Thyroid gland (tissue), 4 donors: ENCODE results near the gene FGR.

ENCODE experiments used
- POLR2A ChIP-seq, 2 donors: fragments of 450-650 bp; IDR thresholded peaks; one replicate each; pipeline ENCODE4 v1.6.1; 2017; ENCODE audit warnings: antibody characterized with exemption in 2 of 2, mild to moderate bottlenecking in 2 of 2, moderate library complexity in 1 of 2
- TF ChIP-seq, protein P1 (sequence below), 6 experiments: fragments of 200-600 bp in 3 of 6; fragments of 450-650 bp in 3 of 6; sonication (generic) in 3 of 6; IDR thresholded peaks; one replicate each; pipeline ENCODE4 v1.5.1; 2016 to 2019; ENCODE audit warnings: antibody characterized with exemption in 6 of 6, mild to moderate bottlenecking in 2 of 6, inconsistent platforms in 1 of 6, moderate library complexity in 1 of 6

DNA sequence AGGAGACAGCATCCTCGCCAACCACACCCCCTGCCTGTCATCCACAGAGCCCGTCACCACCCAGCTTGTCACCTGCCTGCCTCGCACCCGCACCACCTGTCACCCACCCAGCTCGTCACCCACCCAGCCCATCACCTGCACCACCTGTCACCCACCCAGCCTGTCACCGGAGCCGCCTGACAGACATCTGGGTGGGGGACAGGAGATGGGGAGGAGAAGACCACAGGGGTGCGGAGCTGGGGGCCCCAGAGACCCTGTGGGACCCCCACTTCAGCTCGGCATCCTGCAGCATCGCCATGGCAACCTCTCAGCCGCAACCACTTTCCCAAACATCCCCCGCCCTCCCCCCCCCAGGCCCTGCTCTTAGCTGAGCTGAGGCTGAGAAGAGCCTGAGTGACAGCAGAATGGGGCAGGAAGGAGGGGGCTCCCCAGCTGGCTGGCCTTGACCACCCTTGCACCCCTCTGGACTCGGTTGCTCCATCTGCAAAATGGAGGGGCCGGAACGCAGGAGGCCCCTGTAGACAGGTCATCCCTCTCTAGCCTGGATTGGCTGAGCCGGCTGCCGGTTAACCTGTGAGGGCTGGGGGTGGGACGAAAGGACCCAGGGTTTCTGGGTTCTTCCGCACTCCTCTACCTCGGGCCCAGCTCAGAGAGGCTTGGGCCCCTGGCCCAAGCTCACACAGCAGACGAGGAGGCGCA, 42.6 kb downstream of the FGR start:
- TF ChIP-seq, protein P1, sequence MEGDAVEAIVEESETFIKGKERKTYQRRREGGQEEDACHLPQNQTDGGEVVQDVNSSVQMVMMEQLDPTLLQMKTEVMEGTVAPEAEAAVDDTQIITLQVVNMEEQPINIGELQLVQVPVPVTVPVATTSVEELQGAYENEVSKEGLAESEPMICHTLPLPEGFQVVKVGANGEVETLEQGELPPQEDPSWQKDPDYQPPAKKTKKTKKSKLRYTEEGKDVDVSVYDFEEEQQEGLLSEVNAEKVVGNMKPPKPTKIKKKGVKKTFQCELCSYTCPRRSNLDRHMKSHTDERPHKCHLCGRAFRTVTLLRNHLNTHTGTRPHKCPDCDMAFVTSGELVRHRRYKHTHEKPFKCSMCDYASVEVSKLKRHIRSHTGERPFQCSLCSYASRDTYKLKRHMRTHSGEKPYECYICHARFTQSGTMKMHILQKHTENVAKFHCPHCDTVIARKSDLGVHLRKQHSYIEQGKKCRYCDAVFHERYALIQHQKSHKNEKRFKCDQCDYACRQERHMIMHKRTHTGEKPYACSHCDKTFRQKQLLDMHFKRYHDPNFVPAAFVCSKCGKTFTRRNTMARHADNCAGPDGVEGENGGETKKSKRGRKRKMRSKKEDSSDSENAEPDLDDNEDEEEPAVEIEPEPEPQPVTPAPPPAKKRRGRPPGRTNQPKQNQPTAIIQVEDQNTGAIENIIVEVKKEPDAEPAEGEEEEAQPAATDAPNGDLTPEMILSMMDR (IDR thresholded peaks at IDR 0.05) = no peak
- TF ChIP-seq POLR2A (IDR thresholded peaks at IDR 0.05) = no peak
